PC-3 (cell line): ENCODE results near the gene GNB3.

Source experiments
- EZH2 ChIP-seq: fragments of 300-600 bp; sonication (generic); IDR thresholded peaks from one replicate; pipeline ENCODE4 v1.6.1; 2017; ENCODE audit warnings: antibody characterized with exemption, mild to moderate bottlenecking, low read length; ENCODE audit not compliant: unreplicated experiment
- TF ChIP-seq, protein P1 (sequence below): fragments of 300-600 bp; sonication (generic); conservative IDR thresholded peaks from 2 replicates; pipeline ENCODE4 v1.5.1; 2017; ENCODE audit warnings: antibody characterized with exemption, low read depth, mild to moderate bottlenecking, low read length

DNA sequence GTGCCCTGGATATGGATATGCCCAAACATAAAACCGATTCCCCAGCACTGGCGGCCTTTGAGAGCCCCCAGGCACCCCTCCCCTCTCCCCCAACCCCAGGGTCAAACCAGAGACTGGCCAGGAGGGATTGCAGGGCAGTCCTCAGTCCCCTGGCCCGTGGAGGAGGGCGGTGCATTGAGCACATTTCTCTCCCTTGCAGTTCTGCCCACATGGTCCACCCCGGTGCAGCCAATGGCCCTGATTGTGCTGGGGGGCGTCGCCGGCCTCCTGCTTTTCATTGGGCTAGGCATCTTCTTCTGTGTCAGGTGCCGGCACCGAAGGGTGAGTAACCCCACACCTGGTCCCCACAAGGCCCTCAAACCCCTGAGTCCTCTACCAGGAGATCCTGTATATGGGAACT lies 22.5 kb upstream of the GNB3 start:
- TF ChIP-seq, protein P1, sequence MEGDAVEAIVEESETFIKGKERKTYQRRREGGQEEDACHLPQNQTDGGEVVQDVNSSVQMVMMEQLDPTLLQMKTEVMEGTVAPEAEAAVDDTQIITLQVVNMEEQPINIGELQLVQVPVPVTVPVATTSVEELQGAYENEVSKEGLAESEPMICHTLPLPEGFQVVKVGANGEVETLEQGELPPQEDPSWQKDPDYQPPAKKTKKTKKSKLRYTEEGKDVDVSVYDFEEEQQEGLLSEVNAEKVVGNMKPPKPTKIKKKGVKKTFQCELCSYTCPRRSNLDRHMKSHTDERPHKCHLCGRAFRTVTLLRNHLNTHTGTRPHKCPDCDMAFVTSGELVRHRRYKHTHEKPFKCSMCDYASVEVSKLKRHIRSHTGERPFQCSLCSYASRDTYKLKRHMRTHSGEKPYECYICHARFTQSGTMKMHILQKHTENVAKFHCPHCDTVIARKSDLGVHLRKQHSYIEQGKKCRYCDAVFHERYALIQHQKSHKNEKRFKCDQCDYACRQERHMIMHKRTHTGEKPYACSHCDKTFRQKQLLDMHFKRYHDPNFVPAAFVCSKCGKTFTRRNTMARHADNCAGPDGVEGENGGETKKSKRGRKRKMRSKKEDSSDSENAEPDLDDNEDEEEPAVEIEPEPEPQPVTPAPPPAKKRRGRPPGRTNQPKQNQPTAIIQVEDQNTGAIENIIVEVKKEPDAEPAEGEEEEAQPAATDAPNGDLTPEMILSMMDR = no peak
- no peak for TF ChIP-seq EZH2
